Gastrocnemius medialis (tissue), 4 donors: ENCODE results near the gene WDR33. TPM values are rescaled to one million over a fixed set of nuclear protein-coding genes. Genes with fewer than 3 reads are reported as not detected.

Experiments
- ATAC-seq, 2 donors: fragments of 150-250 bp; one replicate each; pipeline ENCODE4 v1.9.1; 2016
- DNase-seq, 2 donors: peaks; one replicate each; pipeline ENCODE4 v3.0.0-alpha.2; 2019
- H3K27ac ChIP-seq, 4 donors: fragments of 200-600 bp; sonication (generic); 1 replicate in 1 of 4; 2 replicates in 3 of 4; pipeline ENCODE4 v1.5.1; 2016 to 2018; ENCODE audit warnings: mild to moderate bottlenecking in 2 of 4, moderate library complexity in 1 of 4
- H3K27me3 ChIP-seq, 3 donors: fragments of 200-600 bp; sonication (generic) in 2 of 3; 1 replicate in 1 of 3; 2 replicates in 2 of 3; pipeline versions ENCODE4 v1.5.1 to v1.6.0; 2016 to 2019; ENCODE audit warnings: mild to moderate bottlenecking in 1 of 3, moderate library complexity in 1 of 3
- H3K36me3 ChIP-seq, 2 donors: fragments of 200-600 bp; sonication (generic) in 1 of 2; one replicate each; pipeline ENCODE4 v1.5.1; 2017 to 2018
- H3K4me1 ChIP-seq, 2 donors: fragments of 200-600 bp; sonication (generic) in 1 of 2; one replicate each; pipeline ENCODE4 v1.5.1; 2016 to 2017; ENCODE audit warnings: mild to moderate bottlenecking in 2 of 2
- H3K4me3 ChIP-seq, 4 donors: fragments of 200-600 bp; sonication (generic) in 3 of 4; 1 replicate in 1 of 4; 2 replicates in 3 of 4; pipeline ENCODE4 v1.5.1; 2016 to 2019; ENCODE audit warnings: mild to moderate bottlenecking in 2 of 4
- H3K9me3 ChIP-seq, 3 donors: fragments of 200-600 bp; sonication (generic) in 2 of 3; 1 replicate in 1 of 3; 2 replicates in 2 of 3; pipeline ENCODE4 v1.5.1; 2016 to 2019
- POLR2A ChIP-seq, 2 donors: fragments of 450-650 bp; IDR thresholded peaks; one replicate each; pipeline ENCODE4 v1.6.1; 2017; ENCODE audit warnings: antibody characterized with exemption in 2 of 2, mild to moderate bottlenecking in 2 of 2, moderate library complexity in 2 of 2
- in situ Hi-C, 4 donors: fragments of 200-750 bp; cut with MboI; loops; one replicate each; pipeline versions ENCODE4 v1.15.0 to v1.8.0; 2017; ENCODE audit warnings: low sequenced_read_pairs in 4 of 4
- intact Hi-C: fragments of 100-400 bp; cut with DNase I; formaldehyde crosslinking; loops from one replicate; pipeline ENCODE4 v1.15.1; 2023; ENCODE audit warnings: low total_unique reads
- total RNA-seq, 4 donors: library from RNA; depleted of rRNA; stranded (reverse); fragments of >200 nt; gene quantifications; one replicate each; pipeline versions ENCODE4 v1.1.0 to v1.2.3, GENCODE V29; 2016
- TF ChIP-seq, protein P1 (sequence below), 5 experiments: fragments of 450-650 bp in 3 of 5; fragments of 200-600 bp in 2 of 5; sonication (generic) in 2 of 5; IDR thresholded peaks in 4 of 5; conservative IDR thresholded peaks in 1 of 5; 1 replicate in 4 of 5; 2 replicates in 1 of 5; pipeline ENCODE4 v1.5.1; 2016 to 2019; ENCODE audit warnings: antibody characterized with exemption in 5 of 5, mild to moderate bottlenecking in 3 of 5, moderate library complexity in 3 of 5

WDR33 gene
- total RNA-seq, 4 donors from 2014 or later = 13.6 to 31.4 (median 20.6) TPM

DNA sequence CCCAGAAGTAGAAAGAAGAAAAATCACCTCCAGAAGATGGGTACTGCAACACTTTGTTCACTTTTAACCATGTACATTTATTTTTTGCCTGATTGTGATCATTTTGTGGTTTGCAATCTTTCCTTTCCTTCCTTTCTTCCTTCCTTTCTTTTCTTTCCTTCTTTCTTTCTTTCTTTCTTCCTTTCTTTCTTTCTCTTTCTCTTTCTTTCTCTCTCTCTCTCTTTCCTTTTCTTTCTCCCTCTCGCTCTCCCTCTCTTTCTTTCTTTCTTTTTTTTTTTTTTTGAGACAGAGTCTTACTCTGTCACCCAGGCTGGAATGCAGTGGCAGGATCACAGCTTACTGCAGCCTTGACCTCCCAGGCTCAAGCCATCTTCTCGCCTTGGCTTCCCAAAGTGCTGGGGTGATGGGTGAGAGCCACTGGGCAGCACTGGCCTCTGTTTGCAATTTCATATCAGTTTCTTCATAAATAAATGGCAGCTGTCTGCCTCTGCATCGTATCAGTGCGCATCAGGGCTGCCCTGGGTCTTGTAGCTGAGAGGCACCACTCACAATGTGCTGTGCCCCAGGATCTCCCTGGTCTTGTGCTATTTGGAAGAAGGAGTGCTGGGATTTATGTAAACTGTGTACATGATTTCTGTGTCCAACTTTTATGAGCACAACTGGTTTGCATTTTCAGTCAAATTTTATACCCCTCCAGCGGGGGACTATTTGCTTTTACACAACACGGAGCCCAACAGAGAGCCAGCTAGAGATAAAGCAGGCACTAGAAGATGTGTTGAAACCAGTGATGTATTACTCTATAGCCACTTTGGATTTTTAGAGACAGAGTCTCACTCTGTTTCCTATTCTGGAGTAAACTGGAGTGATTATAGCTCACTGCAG is 128.8 kb downstream of the WDR33 start:
- in situ Hi-C loops (no loop called here), intact Hi-C loops (no loop called here)
- H3K27ac ChIP-seq = no peak overlapping the region
- TF ChIP-seq, protein P1, sequence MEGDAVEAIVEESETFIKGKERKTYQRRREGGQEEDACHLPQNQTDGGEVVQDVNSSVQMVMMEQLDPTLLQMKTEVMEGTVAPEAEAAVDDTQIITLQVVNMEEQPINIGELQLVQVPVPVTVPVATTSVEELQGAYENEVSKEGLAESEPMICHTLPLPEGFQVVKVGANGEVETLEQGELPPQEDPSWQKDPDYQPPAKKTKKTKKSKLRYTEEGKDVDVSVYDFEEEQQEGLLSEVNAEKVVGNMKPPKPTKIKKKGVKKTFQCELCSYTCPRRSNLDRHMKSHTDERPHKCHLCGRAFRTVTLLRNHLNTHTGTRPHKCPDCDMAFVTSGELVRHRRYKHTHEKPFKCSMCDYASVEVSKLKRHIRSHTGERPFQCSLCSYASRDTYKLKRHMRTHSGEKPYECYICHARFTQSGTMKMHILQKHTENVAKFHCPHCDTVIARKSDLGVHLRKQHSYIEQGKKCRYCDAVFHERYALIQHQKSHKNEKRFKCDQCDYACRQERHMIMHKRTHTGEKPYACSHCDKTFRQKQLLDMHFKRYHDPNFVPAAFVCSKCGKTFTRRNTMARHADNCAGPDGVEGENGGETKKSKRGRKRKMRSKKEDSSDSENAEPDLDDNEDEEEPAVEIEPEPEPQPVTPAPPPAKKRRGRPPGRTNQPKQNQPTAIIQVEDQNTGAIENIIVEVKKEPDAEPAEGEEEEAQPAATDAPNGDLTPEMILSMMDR (IDR thresholded peaks at IDR 0.05 in 4 of 5, conservative IDR thresholded peaks at IDR 0.05 in 1 of 5) = no peak
- no peak for TF ChIP-seq POLR2A (IDR thresholded peaks at IDR 0.05)
- no peaks in the 10 kb centered on the region for H3K36me3 ChIP-seq
- peaks cover 9 to 11% of the 10 kb centered on the region in 2 donors for H3K4me1 ChIP-seq
- no peak overlapping the region for H3K4me3 ChIP-seq
- H3K27me3 ChIP-seq = no peaks in the 10 kb centered on the region
- H3K9me3 ChIP-seq = no peaks in the 10 kb centered on the region
- DNase-seq (no peak), ATAC-seq (no peak)

DNA sequence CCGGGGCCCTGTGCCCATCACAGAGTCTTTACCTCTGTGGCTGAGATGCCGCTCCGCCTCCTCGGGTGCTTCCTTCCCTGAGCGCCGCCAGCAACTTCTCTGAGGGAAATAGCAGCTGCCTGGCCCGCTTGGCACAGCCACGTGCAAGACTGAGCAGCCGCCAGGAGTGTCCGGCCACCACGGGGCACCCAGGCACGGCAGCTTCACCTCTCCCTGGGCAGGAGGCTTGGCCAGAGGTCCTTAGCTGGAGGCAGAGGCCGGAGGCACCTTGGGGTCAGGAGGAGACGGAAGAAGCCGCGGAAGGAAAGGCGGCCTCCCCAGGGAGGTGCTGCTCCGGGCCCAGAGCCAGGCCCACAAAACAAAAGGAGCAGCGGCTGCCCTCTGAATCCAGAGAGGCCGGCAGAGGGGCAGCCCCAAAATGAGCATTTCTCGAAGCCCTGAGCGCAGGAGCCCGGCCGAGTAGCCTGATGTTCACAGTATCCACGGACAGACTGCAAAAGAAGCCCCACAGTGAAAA is 129.6 kb downstream of the WDR33 start:
- DNase-seq = peak; percentile 50 to 65
- TF ChIP-seq POLR2A (IDR thresholded peaks at IDR 0.05) = no peak
- TF ChIP-seq, protein P1 (IDR thresholded peaks at IDR 0.05 in 4 of 5, conservative IDR thresholded peaks at IDR 0.05 in 1 of 5) = no peak

DNA sequence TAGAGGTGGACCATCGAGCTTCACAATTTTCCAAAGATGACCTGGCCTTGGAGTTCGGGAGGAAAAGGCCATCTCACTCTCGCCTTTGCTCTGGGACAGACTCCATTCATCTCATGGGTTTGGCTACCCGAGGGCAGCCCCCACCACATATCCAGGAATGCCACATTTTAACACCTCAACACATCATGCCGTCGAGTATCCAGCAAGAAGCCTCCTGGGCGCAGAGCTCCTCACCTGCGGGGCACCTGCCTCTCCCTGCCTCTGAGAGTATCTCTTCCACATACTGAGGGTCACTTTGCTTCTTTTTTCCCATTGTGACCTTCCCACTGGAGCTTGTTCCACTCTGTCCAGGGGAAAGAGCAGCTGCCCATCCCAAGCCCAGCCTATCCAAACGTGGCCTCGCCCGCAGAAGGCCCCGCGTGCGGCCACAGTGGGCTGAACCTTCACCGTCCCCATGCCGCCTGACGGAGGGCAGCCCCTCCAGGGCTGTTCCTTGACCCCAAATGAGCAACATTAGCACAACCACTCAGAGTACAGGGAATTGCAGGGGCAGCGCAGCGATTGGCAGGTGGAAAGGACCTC is 130.2 kb downstream of the WDR33 start:
- Histone ChIP-seq H3K4me1 (peaks cover 11 to 12% of the 10 kb centered on the region in 2 donors), H3K9me3 (no peaks in the 10 kb centered on the region), H3K4me3 (peak overlapping the region; percentile 39 to 52 (median 50)), H3K36me3 (no peaks in the 10 kb centered on the region), H3K27me3 (peaks cover 0 to under 1% (median 0%) of the 10 kb centered on the region in 3 donors), H3K27ac (peak overlapping the region in 3 of 4 donors; percentile 33 to 60 (median 48))
- in situ Hi-C loops (no loop called here), intact Hi-C loops (no loop called here)
- ATAC-seq (peak in 1 of 2 donors; percentile 5), DNase-seq (no peak)
- no peak for TF ChIP-seq POLR2A (IDR thresholded peaks at IDR 0.05)
- TF ChIP-seq, protein P1 (IDR thresholded peaks at IDR 0.05 in 4 of 5, conservative IDR thresholded peaks at IDR 0.05 in 1 of 5) = no peak

More for the DNA sequence above, 129.6 kb downstream of the WDR33 start:
- in situ Hi-C loops (no loop called here), intact Hi-C loops (no loop called here)
- no peaks in the 10 kb centered on the region for H3K36me3 ChIP-seq
- H3K27ac ChIP-seq = peak overlapping the region; percentile 32 to 60 (median 40)
- ATAC-seq = peak; percentile 67 to 75
- H3K27me3 ChIP-seq = no peaks in the 10 kb centered on the region
- H3K4me3 ChIP-seq = peak overlapping the region; percentile 39 to 52 (median 50)
- H3K9me3 ChIP-seq = no peaks in the 10 kb centered on the region
- peaks cover 9 to 11% of the 10 kb centered on the region in 2 donors for H3K4me1 ChIP-seq

DNA sequence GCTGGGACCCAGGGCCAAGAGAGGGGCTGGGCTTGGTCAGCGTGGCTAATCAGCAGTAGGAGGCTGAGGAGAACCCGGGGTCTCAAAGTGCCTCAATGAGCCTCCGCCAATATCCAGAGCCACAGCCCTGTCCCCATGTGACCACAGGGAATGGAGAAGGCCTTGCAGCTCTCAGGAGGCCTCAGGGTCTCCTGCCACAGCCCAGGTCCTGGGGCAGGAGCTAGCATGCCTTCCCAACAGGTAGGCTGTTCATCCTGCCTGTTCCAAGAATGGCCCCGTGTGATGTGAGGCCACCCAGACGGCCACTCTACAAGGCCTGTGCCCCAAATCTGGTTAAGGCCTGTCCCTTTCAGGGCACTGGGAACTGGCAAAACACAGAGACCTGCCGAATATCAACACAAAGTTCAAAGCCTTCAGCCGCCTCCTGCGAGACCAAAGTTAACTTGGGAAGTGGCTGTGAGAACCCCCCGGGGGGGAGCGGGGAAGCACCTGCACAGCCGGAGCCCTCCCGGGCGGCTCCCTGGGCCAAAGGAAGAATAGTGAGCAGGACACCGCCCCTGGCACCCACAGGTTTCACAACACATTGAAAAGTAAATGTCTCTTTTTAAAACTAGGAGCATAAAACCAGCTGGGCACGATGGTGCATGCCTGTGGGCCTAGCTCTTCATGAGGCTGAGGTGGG is 131.2 kb downstream of the WDR33 start:
- Histone ChIP-seq H3K36me3 (no peaks in the 10 kb centered on the region), H3K4me3 (peak overlapping the region in 2 of 4 donors; percentile 39 to 51), H3K27me3 (peaks cover 0 to 6% (median 5%) of the 10 kb centered on the region in 3 donors), H3K4me1 (peaks cover 11 to 17% of the 10 kb centered on the region in 2 donors), H3K9me3 (no peaks in the 10 kb centered on the region), H3K27ac (peak overlapping the region in 1 of 4 donors; percentile 11)
- DNase-seq = no peak
- in situ Hi-C loops = no loop called here
- no peak for ATAC-seq
- intact Hi-C loops = no loop called here
- no peak for TF ChIP-seq POLR2A (IDR thresholded peaks at IDR 0.05)
- TF ChIP-seq, protein P1 (IDR thresholded peaks at IDR 0.05 in 4 of 5, conservative IDR thresholded peaks at IDR 0.05 in 1 of 5) = no peak
